Breast epithelium (tissue), 3 donors: ENCODE data around the gene PIF1.
"Not testable (repeated sequence)": the region's sequence is repeated elsewhere in the genome, so short reads cannot be mapped to it uniquely, and the experiment has no call there.

Experiments
- POLR2A ChIP-seq: fragments of 450-650 bp; IDR thresholded peaks from one replicate; pipeline ENCODE4 v1.6.1; 2016; ENCODE audit warnings: antibody characterized with exemption, mild to moderate bottlenecking, moderate library complexity
- TF ChIP-seq, protein P1 (sequence below), 3 donors: fragments of 450-650 bp; IDR thresholded peaks; one replicate each; pipeline ENCODE4 v1.5.1; 2016 to 2017; ENCODE audit warnings: antibody characterized with exemption in 3 of 3, mild to moderate bottlenecking in 3 of 3, moderate library complexity in 3 of 3

DNA sequence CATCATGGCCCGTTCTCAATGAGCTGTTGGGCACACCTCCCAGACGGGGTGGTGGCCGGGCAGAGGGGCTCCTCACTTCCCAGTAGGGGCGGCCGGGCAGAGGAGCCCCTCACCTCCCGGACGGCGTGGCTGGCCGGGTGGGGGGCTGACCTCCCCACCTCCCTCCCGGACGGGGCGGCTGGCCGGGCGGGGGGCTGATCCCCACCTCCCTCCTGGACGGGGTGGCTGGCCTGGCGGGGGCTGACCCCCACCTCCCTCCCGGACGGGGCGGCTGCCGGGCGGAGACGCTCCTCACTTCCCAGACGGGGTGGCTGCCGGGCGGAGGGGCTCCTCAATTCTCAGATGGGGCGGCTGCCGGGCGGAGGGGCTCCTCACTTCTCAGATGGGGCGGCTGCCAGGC is 26.5 kb downstream of the PIF1 start:
- not testable (repeated sequence) for TF ChIP-seq POLR2A
- TF ChIP-seq, protein P1, sequence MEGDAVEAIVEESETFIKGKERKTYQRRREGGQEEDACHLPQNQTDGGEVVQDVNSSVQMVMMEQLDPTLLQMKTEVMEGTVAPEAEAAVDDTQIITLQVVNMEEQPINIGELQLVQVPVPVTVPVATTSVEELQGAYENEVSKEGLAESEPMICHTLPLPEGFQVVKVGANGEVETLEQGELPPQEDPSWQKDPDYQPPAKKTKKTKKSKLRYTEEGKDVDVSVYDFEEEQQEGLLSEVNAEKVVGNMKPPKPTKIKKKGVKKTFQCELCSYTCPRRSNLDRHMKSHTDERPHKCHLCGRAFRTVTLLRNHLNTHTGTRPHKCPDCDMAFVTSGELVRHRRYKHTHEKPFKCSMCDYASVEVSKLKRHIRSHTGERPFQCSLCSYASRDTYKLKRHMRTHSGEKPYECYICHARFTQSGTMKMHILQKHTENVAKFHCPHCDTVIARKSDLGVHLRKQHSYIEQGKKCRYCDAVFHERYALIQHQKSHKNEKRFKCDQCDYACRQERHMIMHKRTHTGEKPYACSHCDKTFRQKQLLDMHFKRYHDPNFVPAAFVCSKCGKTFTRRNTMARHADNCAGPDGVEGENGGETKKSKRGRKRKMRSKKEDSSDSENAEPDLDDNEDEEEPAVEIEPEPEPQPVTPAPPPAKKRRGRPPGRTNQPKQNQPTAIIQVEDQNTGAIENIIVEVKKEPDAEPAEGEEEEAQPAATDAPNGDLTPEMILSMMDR (IDR thresholded peaks at IDR 0.05) = not testable (repeated sequence)
